Right lobe of liver (tissue), 6 donors: ENCODE measurements around the gene GPR35. TPM values are rescaled to one million over a fixed set of nuclear protein-coding genes. Genes with fewer than 3 reads are reported as not detected.

ENCODE experiments used
- ATAC-seq, 4 donors: fragments of 200-7000 bp; cut with Tn5 transposase; one replicate each; pipeline ENCODE4 v1.9.1; 2020; ENCODE audit warnings: mild to moderate bottlenecking in 4 of 4, moderate library complexity in 4 of 4
- DNase-seq, 3 donors: peaks; one replicate each; pipeline ENCODE4 v3.0.0-alpha.2; 2020
- H3K27ac ChIP-seq, 3 donors: fragments of 200-600 bp; one replicate each; pipeline ENCODE4 v1.8.0; 2022
- H3K27me3 ChIP-seq, 2 donors: fragments of 200-600 bp; one replicate each; pipeline ENCODE4 v1.8.0; 2022
- H3K36me3 ChIP-seq, 4 donors: fragments of 200-600 bp; sonication (generic) in 1 of 4; one replicate each; pipeline versions ENCODE4 v1.5.1 to v1.8.0; 2017 to 2022; ENCODE audit warnings: control low read depth in 1 of 4
- H3K4me1 ChIP-seq, 4 donors: fragments of 200-600 bp; sonication (generic) in 1 of 4; one replicate each; pipeline versions ENCODE4 v1.5.1 to v1.8.0; 2017 to 2022; ENCODE audit warnings: control low read depth in 1 of 4
- H3K4me3 ChIP-seq, 3 donors: fragments of 200-600 bp; one replicate each; pipeline ENCODE4 v1.8.0; 2022
- H3K9me3 ChIP-seq, 4 donors: fragments of 200-600 bp; sonication (generic) in 1 of 4; one replicate each; pipeline versions ENCODE4 v1.5.1 to v1.8.0; 2017 to 2022; ENCODE audit warnings: control low read depth in 1 of 4
- CTCF ChIP-seq, 4 donors: fragments of 200-600 bp in 3 of 4; fragments of 450-650 bp in 1 of 4; IDR thresholded peaks; one replicate each; pipeline versions ENCODE4 v1.5.1 to v1.8.0; 2016 to 2022; ENCODE audit warnings: antibody characterized with exemption in 4 of 4, mild to moderate bottlenecking in 2 of 4
- POLR2A ChIP-seq: fragments of 450-650 bp; IDR thresholded peaks from one replicate; pipeline ENCODE4 v1.6.1; 2017; ENCODE audit warnings: antibody characterized with exemption, mild to moderate bottlenecking
- WGBS: methylation state at CpG from one replicate; pipeline ENCODE4 v1.1.6; 2018; ENCODE audit warnings: low coverage, low lambda C conversion rate; ENCODE audit not compliant: insufficient coverage; ENCODE audit errors: missing lambda C conversion rate; 5-methylcytosine and 5-hydroxymethylcytosine counted together
- intact Hi-C, 2 donors: fragments of 100-400 bp; cut with DNase I; formaldehyde crosslinking; loops; one replicate each; pipeline versions ENCODE4 v1.11.2 to v1.14.1; 2022
- total RNA-seq, 6 experiments: library from RNA; depleted of rRNA in 2 of 6; stranded (reverse); fragments of >200 nt in 2 of 6; fragmentation: NEBNext Ultra II Directional in 3 of 6; extraction: Animal tissue kit (Norgen Biotek cat#: 25700) in 3 of 6; gene quantifications; one replicate each; pipeline versions ENCODE4 v1.1.0 to v1.2.4, GENCODE V29; 2016 to 2023
- donor health status: DM: no; HTN: yes; CAD: no.
- donor health status: DM: no; HTN: no; CAD: no.
- donor health status: DM: no; HTN: no; CAD: no.
- donor health status: DM: no; HTN: yes; CAD: no.
- donor health status: DM: no; HTN: yes; CAD: no.

GPR35 gene
- total RNA-seq, 6 experiments from 2014 or later, result 0.11 to 1.2 (median 0.72) TPM

GRCh38 chr2:240604939-240605716, 20.2 kb upstream of the GPR35 start:
- Histone ChIP-seq H3K4me3 (no peak overlapping the region), H3K9me3 (no peaks in the 10 kb centered on the region), H3K4me1 (peaks cover 0 to 9% (median 3%) of the 10 kb centered on the region in 4 donors), H3K27me3 (no peaks in the 10 kb centered on the region), H3K27ac (no peak overlapping the region), H3K36me3 (no peaks in the 10 kb centered on the region)
- TF ChIP-seq CTCF (IDR thresholded peaks at IDR 0.05), result no peak
- no peak for TF ChIP-seq POLR2A
- 76% methylated on average over 3 of the region's 19 CpGs for WGBS
- ATAC-seq (no peak), DNase-seq (peak in 2 of 3 donors; percentile 42 to 52)
- intact Hi-C loops, result no loop called here

GRCh38 chr2:240605867-240606743, 19.2 kb upstream of the GPR35 start:
- intact Hi-C loops, result no loop called here
- WGBS, result 89% methylated on average over 3 of the region's 12 CpGs
- no peaks in the 10 kb centered on the region for H3K36me3 ChIP-seq
- no peaks in the 10 kb centered on the region for H3K27me3 ChIP-seq
- H3K27ac ChIP-seq, result no peak overlapping the region
- H3K4me1 ChIP-seq, result peaks cover 0 to 9% (median 3%) of the 10 kb centered on the region in 4 donors
- DNase-seq (peak in 2 of 3 donors; percentile 39 to 40), ATAC-seq (no peak)
- no peaks in the 10 kb centered on the region for H3K9me3 ChIP-seq
- TF ChIP-seq POLR2A, result no peak
- no peak for TF ChIP-seq CTCF (IDR thresholded peaks at IDR 0.05)
- no peak overlapping the region for H3K4me3 ChIP-seq

- H3K36me3 ChIP-seq, result no peaks in the 10 kb centered on the region
- ATAC-seq (peak in 2 of 4 donors; percentile 21 to 42), DNase-seq (peak in 1 of 3 donors; percentile 14)
- H3K27ac ChIP-seq, result no peak overlapping the region
- intact Hi-C loops, result no loop called here
- no peak overlapping the region for H3K4me3 ChIP-seq
- WGBS, result 80% methylated on average over 10 of the region's 10 CpGs
- no peaks in the 10 kb centered on the region for H3K9me3 ChIP-seq
- no peaks in the 10 kb centered on the region for H3K4me1 ChIP-seq
- TF ChIP-seq POLR2A, result no peak
- TF ChIP-seq CTCF (IDR thresholded peaks at IDR 0.05), result no peak
- H3K27me3 ChIP-seq, result no peaks in the 10 kb centered on the region
Measured at GRCh38 chr2:240611601-240612210, 13.6 kb upstream of the GPR35 start.

GRCh38 chr2:240613781-240614180, 11.5 kb upstream of the GPR35 start:
- Histone ChIP-seq H3K27me3 (no peaks in the 10 kb centered on the region), H3K27ac (no peak overlapping the region), H3K36me3 (no peaks in the 10 kb centered on the region), H3K4me1 (no peaks in the 10 kb centered on the region), H3K9me3 (no peaks in the 10 kb centered on the region), H3K4me3 (no peak overlapping the region)
- intact Hi-C loops, result no loop called here
- no peak for DNase-seq
- WGBS, result 90% methylated on average over 4 of the region's 4 CpGs
- no peak for ATAC-seq
- TF ChIP-seq CTCF (IDR thresholded peaks at IDR 0.05), result no peak
- no peak for TF ChIP-seq POLR2A
